ENCODE results near the gene AKT3.
A peak's percentile ranks its signal among the peaks of the same experiment; 100 is the strongest.

Gene AKT3

GRCh38 chr1:243497939-243498681 is 351.9 kb downstream of the AKT3 start:
- DNase-seq (ENCODE audit: low read depth): no peak
- TF ChIP-seq, protein P1, sequence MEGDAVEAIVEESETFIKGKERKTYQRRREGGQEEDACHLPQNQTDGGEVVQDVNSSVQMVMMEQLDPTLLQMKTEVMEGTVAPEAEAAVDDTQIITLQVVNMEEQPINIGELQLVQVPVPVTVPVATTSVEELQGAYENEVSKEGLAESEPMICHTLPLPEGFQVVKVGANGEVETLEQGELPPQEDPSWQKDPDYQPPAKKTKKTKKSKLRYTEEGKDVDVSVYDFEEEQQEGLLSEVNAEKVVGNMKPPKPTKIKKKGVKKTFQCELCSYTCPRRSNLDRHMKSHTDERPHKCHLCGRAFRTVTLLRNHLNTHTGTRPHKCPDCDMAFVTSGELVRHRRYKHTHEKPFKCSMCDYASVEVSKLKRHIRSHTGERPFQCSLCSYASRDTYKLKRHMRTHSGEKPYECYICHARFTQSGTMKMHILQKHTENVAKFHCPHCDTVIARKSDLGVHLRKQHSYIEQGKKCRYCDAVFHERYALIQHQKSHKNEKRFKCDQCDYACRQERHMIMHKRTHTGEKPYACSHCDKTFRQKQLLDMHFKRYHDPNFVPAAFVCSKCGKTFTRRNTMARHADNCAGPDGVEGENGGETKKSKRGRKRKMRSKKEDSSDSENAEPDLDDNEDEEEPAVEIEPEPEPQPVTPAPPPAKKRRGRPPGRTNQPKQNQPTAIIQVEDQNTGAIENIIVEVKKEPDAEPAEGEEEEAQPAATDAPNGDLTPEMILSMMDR (conservative IDR thresholded peaks at IDR 0.05; ENCODE audit: control insufficient read depth, insufficient read depth, low read depth, low read length): no peak
- no peak overlapping the region for H3K4me3 ChIP-seq (ENCODE audit: control insufficient read depth, low read depth, low read length)

DNA sequence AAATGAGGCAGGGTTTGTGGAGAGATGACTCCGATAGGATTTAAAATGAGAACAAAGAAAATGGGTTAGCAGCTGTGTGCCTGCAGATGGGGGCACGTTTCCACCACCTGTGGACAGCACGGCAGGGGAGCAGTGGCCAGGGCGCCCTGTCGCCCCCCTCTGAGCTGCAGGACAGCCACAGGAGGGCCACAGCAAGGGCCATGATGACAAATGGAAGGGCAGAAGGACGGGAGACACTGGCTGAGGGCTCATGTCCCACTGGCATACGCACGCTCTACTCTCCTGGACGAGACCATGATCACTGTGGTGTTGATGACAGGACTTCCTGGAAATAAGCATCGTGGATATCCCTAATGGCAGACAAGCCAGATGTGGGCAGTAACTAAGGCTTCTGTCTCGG is 353.2 kb downstream of the AKT3 start:
- no peak for DNase-seq (ENCODE audit: low read depth)
- H3K4me3 ChIP-seq (ENCODE audit: control insufficient read depth, low read depth, low read length): no peak overlapping the region
- TF ChIP-seq, protein P1 (conservative IDR thresholded peaks at IDR 0.05; ENCODE audit: control insufficient read depth, insufficient read depth, low read depth, low read length): no peak

DNA sequence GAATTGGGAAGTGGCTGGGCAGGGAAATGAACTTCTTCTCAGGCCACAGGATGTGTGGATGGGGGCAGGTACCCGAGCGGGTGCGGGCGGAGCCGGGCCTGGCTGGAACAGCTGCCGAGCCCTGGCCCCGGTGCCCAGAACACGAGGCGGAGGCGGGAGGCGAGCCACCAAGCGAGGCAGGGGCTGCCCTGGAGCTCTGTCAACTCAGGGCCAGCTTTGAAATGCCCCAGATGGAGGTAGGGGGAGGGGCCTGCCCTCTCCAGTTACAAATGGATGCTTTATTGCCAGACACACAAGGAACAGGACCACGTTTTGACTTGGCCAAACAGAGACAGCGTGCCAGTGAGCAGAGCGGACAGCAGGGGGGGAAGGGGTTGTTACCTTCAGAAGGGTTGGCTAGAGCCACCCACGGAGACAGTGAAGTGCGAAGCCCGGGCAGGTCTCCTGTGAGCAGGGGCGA is 353.8 kb downstream of the AKT3 start:
- DNase-seq (ENCODE audit: low read depth): no peak
- TF ChIP-seq, protein P1 (conservative IDR thresholded peaks at IDR 0.05; ENCODE audit: control insufficient read depth, insufficient read depth, low read depth, low read length): no peak
- no peak overlapping the region for H3K4me3 ChIP-seq (ENCODE audit: control insufficient read depth, low read depth, low read length)

GRCh38 chr1:243495442-243496186 is 354.4 kb downstream of the AKT3 start:
- TF ChIP-seq, protein P1 (conservative IDR thresholded peaks at IDR 0.05; ENCODE audit: control insufficient read depth, insufficient read depth, low read depth, low read length): no peak
- peak; percentile 61 for DNase-seq (ENCODE audit: low read depth)
- no peak overlapping the region for H3K4me3 ChIP-seq (ENCODE audit: control insufficient read depth, low read depth, low read length)

DNA sequence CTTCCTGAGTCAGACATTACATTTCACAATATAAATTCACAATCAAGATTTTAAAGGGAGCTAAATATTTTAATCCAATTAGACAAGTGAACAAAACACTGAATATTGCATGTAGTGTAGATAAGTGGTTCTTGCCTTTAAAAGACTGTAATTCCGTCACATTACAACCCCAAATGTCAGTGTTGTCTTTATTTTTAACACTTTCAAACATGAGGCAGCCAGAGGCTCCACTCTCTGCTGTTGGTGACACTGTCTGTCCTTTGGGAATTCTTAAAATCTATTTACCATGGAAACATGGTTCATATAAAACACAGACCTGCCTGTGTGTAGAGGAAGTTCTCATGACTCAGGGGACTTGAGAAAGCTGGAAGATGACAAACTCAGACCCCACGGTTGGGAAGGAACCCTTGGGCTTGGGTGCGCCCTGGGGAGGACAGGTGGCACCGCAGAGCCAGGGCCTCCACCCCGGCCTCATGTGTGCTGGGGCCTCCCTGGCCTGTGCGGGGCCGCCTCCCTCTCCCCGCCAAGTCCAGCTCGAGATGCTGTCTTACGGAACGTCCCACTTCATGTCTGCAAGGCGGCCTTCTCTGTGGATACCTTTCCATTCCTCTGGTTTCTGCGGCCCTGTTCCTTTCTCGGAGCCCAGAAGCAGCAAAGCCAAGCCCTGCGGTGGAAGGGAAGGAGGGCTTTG is 355.2 kb downstream of the AKT3 start:
- DNase-seq (ENCODE audit: low read depth): no peak
- TF ChIP-seq, protein P1 (conservative IDR thresholded peaks at IDR 0.05; ENCODE audit: control insufficient read depth, insufficient read depth, low read depth, low read length): no peak
- H3K4me3 ChIP-seq (ENCODE audit: control insufficient read depth, low read depth, low read length): no peak overlapping the region

DNA sequence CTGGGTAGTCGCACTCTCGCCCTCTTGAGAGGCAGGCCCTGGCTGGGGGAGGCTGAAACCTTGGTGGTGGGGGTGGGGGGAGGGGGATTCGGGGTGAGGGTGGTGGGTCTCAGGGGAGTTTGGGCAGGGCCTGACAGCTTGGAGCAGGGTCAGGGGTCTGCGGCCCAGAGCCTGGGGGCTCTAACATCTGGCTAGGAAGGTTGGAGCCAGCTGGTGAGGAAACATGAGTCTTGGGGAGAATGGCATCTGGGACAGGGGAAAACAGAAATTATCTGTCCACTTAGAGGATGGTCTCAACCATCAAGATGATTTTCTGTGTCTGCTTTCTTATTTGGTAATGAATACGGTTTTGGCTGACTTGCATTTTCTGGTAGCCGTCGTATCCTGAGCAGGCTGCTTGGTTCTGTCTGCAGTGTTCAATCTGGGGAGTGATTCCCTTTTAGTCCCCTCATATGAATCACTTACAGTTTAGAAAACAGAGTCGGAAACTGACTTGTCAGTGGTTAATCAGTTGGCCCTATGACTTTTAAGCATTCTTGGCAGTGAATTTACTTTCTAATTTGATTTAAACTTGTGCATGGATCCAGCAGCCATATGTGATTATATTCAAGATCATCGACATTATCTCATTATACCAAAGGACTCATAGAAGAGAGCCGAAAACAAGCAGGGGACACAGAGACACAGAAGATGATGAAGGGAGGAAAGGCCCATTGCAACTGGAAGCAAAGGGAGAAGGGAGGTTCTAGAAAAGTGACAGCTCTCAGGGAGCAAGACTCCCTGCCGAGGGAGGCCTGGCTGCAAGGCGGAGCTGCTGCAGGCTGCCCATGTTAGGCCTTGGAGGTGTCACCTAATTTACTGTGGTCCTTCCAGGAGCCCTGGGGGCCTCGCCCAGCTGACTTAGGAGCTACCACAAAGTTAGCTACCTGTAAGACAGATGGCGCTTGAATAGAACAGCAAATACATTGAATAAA is 356.6 kb downstream of the AKT3 start:
- TF ChIP-seq, protein P1 (conservative IDR thresholded peaks at IDR 0.05; ENCODE audit: control insufficient read depth, insufficient read depth, low read depth, low read length): no peak
- DNase-seq (ENCODE audit: low read depth): peak; percentile 56
- no peak overlapping the region for H3K4me3 ChIP-seq (ENCODE audit: control insufficient read depth, low read depth, low read length)

Measured in fibroblast of mammary gland (primary cell).